GM10266 (cell line): ENCODE results near the gene RPRD1B.
"Not testable (repeated sequence)": the region's sequence is repeated elsewhere in the genome, so short reads cannot be mapped to it uniquely, and the experiment has no call there.

Source experiments
- DNase-seq: peaks from one replicate; pipeline ENCODE4 v3.0.0; 2012; ENCODE audit errors: extremely low spot score
- TF ChIP-seq, protein P1 (sequence below): IDR thresholded peaks from 2 replicates; pipeline ENCODE4 v1.5.1; 2012; ENCODE audit warnings: mild to moderate bottlenecking, low read depth; ENCODE audit not compliant: control insufficient read depth, insufficient read depth; ENCODE audit errors: missing control alignments

The RPRD1B gene

GRCh38 chr20:38093641-38094077, 60.1 kb downstream of the RPRD1B start:
- DNase-seq: no peak
- TF ChIP-seq, protein P1, sequence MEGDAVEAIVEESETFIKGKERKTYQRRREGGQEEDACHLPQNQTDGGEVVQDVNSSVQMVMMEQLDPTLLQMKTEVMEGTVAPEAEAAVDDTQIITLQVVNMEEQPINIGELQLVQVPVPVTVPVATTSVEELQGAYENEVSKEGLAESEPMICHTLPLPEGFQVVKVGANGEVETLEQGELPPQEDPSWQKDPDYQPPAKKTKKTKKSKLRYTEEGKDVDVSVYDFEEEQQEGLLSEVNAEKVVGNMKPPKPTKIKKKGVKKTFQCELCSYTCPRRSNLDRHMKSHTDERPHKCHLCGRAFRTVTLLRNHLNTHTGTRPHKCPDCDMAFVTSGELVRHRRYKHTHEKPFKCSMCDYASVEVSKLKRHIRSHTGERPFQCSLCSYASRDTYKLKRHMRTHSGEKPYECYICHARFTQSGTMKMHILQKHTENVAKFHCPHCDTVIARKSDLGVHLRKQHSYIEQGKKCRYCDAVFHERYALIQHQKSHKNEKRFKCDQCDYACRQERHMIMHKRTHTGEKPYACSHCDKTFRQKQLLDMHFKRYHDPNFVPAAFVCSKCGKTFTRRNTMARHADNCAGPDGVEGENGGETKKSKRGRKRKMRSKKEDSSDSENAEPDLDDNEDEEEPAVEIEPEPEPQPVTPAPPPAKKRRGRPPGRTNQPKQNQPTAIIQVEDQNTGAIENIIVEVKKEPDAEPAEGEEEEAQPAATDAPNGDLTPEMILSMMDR: no peak

DNA sequence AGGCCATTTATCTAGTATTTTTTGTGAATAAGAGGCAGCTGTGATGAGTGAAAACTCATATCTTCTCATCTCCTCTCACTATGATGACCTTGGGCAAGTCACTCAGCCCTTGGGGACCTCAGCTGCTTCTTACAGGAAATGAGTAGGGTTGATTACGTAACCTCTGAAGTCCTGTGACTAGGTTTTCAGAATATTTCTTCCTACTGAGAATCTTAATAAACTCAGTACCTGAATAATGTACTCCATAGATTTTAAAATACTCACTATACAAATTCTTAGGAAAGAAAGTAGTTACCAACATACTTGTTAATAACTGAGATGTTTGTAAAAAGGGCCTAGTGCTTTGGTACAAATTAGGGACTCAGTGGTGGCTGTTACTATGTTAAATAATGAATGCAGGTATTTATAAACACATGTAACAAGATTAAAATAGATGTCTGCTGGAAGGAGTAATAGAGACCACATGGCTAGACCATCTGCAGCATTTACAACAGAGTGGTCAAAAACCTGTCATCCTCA, 60.9 kb downstream of the RPRD1B start:
- TF ChIP-seq, protein P1: no peak
- peak; percentile 70 for DNase-seq

GRCh38 chr20:38095017-38095686, 61.6 kb downstream of the RPRD1B start:
- TF ChIP-seq, protein P1: no peak
- no peak for DNase-seq

GRCh38 chr20:38098952-38099351, 65.4 kb downstream of the RPRD1B start:
- no peak for DNase-seq
- TF ChIP-seq, protein P1: no peak

DNA sequence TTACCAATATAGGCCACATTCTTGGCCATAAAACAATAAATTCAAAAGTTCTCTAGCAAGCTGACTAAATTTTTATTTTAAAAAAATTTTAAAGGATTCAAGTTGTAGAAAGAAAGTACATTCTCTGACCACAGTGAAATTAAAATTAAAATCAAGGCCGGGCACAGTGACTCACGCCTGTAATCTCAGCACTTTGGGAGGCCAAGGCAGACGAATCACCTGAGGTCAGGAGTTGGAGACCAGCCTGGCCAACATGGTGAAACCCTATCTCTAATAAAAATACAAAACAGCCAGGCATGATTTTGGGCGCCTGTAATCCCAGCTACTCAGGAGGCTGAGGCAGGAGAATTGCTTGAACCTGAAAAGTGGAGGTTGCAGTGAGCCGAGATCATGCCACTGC, 68.7 kb downstream of the RPRD1B start:
- DNase-seq: not testable (repeated sequence)

DNA sequence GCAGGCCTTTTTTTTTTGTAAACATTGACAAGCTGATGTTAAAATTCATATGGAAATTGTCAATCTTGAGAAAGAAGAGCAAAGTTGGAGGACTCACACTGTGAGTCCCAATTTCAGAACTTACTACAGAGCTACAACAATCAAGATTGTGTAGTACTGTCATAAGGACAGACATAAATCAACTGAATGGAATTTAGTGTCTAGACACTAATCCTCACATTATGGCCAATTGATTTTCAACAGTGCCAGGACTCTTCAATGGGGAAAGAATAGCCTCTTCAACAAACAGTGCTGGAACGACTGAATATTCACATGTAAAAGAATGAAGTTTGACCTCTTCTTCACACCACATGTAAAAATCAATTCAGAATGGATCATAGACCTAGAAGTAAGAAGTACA, 70.7 kb downstream of the RPRD1B start:
- no peak for DNase-seq
- TF ChIP-seq, protein P1: no peak

GRCh38 chr20:38106461-38106860, 72.9 kb downstream of the RPRD1B start:
- TF ChIP-seq, protein P1: no peak
- no peak for DNase-seq

DNA sequence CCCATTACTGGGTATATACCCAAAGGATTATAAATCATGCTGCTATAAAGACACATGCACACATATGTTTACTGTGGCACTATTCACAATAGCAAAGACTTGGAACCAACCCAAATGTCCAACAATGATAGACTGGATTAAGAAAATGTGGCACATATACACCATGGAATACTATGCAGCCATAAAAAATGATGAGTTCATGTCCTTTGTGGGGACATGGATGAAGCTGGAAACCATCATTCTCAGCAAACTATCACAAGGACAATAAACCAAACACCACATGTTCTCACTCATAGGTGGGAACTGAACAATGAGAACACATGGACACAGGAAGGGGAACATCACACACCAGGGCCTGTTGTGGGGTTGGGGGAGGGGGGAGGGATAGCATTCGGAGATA, 73.8 kb downstream of the RPRD1B start:
- not testable (repeated sequence) for DNase-seq

- DNase-seq: not testable (repeated sequence)
Measured at GRCh38 chr20:38107916-38108315, 74.4 kb downstream of the RPRD1B start.
